ENCODE measurements around the gene HES5.

The HES5 gene

GRCh38 chr1:2544093-2544874 lies 14.2 kb upstream of the HES5 start:
- Histone ChIP-seq H3K36me3 (no peaks in the 10 kb centered on the region), H3K9me3 (ENCODE audit: severe bottlenecking) (no peaks in the 10 kb centered on the region), H3K27me3 (ENCODE audit: insufficient read depth, low read depth, severe bottlenecking) (no peaks in the 10 kb centered on the region), H3K4me3 (ENCODE audit: low read depth, low read length) (no peak overlapping the region), H3K27ac (peak overlapping the region; percentile 97)
- TF ChIP-seq, protein P1, sequence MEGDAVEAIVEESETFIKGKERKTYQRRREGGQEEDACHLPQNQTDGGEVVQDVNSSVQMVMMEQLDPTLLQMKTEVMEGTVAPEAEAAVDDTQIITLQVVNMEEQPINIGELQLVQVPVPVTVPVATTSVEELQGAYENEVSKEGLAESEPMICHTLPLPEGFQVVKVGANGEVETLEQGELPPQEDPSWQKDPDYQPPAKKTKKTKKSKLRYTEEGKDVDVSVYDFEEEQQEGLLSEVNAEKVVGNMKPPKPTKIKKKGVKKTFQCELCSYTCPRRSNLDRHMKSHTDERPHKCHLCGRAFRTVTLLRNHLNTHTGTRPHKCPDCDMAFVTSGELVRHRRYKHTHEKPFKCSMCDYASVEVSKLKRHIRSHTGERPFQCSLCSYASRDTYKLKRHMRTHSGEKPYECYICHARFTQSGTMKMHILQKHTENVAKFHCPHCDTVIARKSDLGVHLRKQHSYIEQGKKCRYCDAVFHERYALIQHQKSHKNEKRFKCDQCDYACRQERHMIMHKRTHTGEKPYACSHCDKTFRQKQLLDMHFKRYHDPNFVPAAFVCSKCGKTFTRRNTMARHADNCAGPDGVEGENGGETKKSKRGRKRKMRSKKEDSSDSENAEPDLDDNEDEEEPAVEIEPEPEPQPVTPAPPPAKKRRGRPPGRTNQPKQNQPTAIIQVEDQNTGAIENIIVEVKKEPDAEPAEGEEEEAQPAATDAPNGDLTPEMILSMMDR (IDR thresholded peaks at IDR 0.05; ENCODE audit: low read depth, low read length) = no peak
- peak; percentile 77 for DNase-seq

DNA sequence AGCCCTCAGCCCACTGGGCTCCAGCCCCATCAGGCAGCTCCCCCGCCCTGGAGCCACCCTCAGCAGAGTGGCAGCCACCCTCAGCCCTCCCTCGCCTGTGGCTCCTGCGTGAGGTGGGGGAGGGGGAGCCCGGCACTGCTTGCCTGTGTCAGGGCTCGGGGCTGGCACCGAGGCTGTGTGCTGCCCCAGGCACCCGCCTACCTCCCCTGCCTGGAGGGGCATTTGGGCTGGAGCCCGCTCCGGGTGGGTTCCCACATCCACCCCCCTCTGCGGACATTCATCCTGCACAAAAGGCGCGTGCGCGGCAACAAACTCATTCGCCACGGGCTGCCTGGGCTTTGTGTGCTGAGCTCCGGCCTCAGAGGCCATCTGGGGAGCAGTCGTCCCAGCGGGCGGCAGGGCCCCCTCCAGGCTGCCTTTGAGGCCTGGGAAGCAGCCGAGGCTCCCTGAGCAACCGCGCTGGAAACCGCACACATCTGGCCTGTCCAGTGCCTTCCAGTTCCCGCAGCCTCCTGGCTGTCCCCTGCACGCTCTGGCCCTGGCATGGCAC lies 13.6 kb upstream of the HES5 start:
- Histone ChIP-seq H3K27me3 (ENCODE audit: insufficient read depth, low read depth, severe bottlenecking) (no peaks in the 10 kb centered on the region), H3K27ac (peak overlapping the region; percentile 97), H3K36me3 (no peaks in the 10 kb centered on the region), H3K4me3 (ENCODE audit: low read depth, low read length) (peak overlapping the region; percentile 29), H3K9me3 (ENCODE audit: severe bottlenecking) (no peaks in the 10 kb centered on the region)
- TF ChIP-seq, protein P1 (IDR thresholded peaks at IDR 0.05; ENCODE audit: low read depth, low read length) = no peak
- peak; percentile 84 for DNase-seq

DNA sequence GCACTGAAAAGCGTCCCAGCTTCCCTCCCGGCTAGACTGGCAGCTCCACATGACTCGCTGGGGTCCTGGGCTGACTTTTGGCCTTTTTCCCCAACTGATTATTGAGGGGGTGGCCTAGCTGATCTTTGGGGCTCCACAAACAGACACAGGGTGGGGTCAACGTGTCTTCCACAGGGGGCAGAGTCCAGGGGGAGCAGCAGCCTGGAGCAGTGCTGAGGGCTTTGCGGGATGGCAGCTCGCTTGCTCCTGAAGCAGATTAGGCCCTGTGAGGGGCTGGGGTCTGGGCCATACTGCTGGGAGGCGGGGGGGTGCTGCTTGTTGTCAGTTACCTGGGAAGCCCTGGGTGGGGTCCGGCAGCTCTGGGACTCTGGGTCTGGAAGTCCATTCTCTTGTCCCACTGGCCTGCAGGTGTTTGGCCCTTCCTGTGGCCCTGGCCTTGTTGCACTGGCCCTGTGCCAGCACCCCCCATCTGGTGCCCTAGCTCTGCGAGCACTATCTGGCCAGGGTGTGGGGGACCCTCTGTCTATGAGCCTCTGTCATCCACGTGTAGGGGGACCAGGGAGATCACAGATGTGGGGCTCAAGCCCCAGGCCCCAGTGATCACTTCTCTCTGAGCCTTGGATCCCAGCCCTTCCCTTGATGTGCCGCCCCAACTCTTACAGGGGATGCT lies 12.3 kb upstream of the HES5 start:
- Histone ChIP-seq H3K27ac (peak overlapping the region; percentile 97), H3K4me3 (ENCODE audit: low read depth, low read length) (no peak overlapping the region), H3K36me3 (no peaks in the 10 kb centered on the region), H3K27me3 (ENCODE audit: insufficient read depth, low read depth, severe bottlenecking) (no peaks in the 10 kb centered on the region), H3K9me3 (ENCODE audit: severe bottlenecking) (no peaks in the 10 kb centered on the region)
- TF ChIP-seq, protein P1 (IDR thresholded peaks at IDR 0.05; ENCODE audit: low read depth, low read length) = no peak
- no peak for DNase-seq

- peak overlapping the region; percentile 97 for H3K27ac ChIP-seq
- no peaks in the 10 kb centered on the region for H3K27me3 ChIP-seq (ENCODE audit: insufficient read depth, low read depth, severe bottlenecking)
- no peak for DNase-seq
- TF ChIP-seq, protein P1 (IDR thresholded peaks at IDR 0.05; ENCODE audit: low read depth, low read length) = no peak
- no peaks in the 10 kb centered on the region for H3K9me3 ChIP-seq (ENCODE audit: severe bottlenecking)
- no peak overlapping the region for H3K4me3 ChIP-seq (ENCODE audit: low read depth, low read length)
- no peaks in the 10 kb centered on the region for H3K36me3 ChIP-seq
Observed at GRCh38 chr1:2541619-2542245, 11.7 kb upstream of the HES5 start.

GRCh38 chr1:2540816-2541492 lies 10.9 kb upstream of the HES5 start:
- Histone ChIP-seq H3K27ac (peak overlapping the region; percentile 59), H3K27me3 (ENCODE audit: insufficient read depth, low read depth, severe bottlenecking) (no peaks in the 10 kb centered on the region), H3K4me3 (ENCODE audit: low read depth, low read length) (peak overlapping the region; percentile 17), H3K9me3 (ENCODE audit: severe bottlenecking) (no peaks in the 10 kb centered on the region), H3K36me3 (no peaks in the 10 kb centered on the region)
- DNase-seq = peak; percentile 57
- TF ChIP-seq, protein P1 (IDR thresholded peaks at IDR 0.05; ENCODE audit: low read depth, low read length) = no peak

Measured in WERI-Rb-1 (cell line).